GM12878 (cell line): Measurements from ENCODE around the gene CHMP1A. TPM values are rescaled to one million over a fixed set of nuclear protein-coding genes. Genes with fewer than 3 reads are reported as not detected.

Experiments used
- ATAC-seq: fragments of 200-7000 bp; cut with Tn5 transposase; 3 replicates; pipeline ENCODE4 v1.9.1; 2020; ENCODE audit warnings: mild to moderate bottlenecking, moderate library complexity
- BruUV-seq: library from RNA; stranded (reverse); fragments of 400-500 nt; replicated peaks from 2 replicates; lab custom pipeline; 2021; lab: Mats Ljungman, UMichigan
- CTCF ChIA-PET: fragments of 300-600 bp; sonication (Branson Sonifier 250); formaldehyde crosslinking; extraction: SDS; loops from one replicate; lab custom pipeline; 2021; ENCODE audit warnings: inconsistent platforms; lab: Yijun Ruan, JAX
- POLR2A ChIA-PET: fragments of 350-600 bp; formaldehyde crosslinking; extraction: SDS; loops from one replicate; lab custom pipeline; 2021; ENCODE audit warnings: inconsistent platforms; lab: Charles Lee
- RAD21 ChIA-PET: fragments of 300-600 bp; sonication (Branson Sonifier 250); formaldehyde crosslinking; loops from one replicate; lab custom pipeline; 2023; ENCODE audit warnings: antibody characterized with exemption; ENCODE audit not compliant: unreplicated experiment; lab: Charles Lee
- SMC1A ChIA-PET: fragments of 300-600 bp; sonication (Branson Sonifier 250); formaldehyde crosslinking; loops from one replicate; lab custom pipeline; 2023; ENCODE audit not compliant: unreplicated experiment, uncharacterized antibody; lab: Charles Lee
- DNase-seq: peaks from one replicate; pipeline ENCODE4 v3.0.0-alpha.2; 2011; ENCODE audit warnings: low read depth, low spot score
- FAIRE-seq: peaks from 3 replicates; lab custom pipeline; 2011; peaks lifted over from hg19 to GRCh38; lab: Jason Lieb, UNC
- H2AFZ ChIP-seq: 2 replicates; pipeline ENCODE4 v1.6.0; 2011; ENCODE audit warnings: low read depth, low read length, control low read depth; ENCODE audit not compliant: control insufficient read depth
- H3K27ac ChIP-seq: 2 replicates; pipeline ENCODE4 v1.5.1; 2011; ENCODE audit warnings: control low read depth; ENCODE audit not compliant: control insufficient read depth, insufficient read depth
- H3K27me3 ChIP-seq, 2 experiments: replicated peaks in 1 of 2; 2 replicates each; pipeline versions ENCODE4 v1.6.0 to v1.6.1; 2011; ENCODE audit warnings: low read length in 1 of 2; ENCODE audit not compliant: control insufficient read depth in 2 of 2, insufficient read depth in 2 of 2
- H3K36me3 ChIP-seq, 2 experiments: 2 replicates each; pipeline ENCODE4 v1.5.1; 2011; ENCODE audit warnings: low read length in 1 of 2; ENCODE audit not compliant: control insufficient read depth in 2 of 2, insufficient read depth in 2 of 2
- H3K4me1 ChIP-seq: 2 replicates; pipeline ENCODE4 v1.6.1; 2011; ENCODE audit warnings: mild to moderate bottlenecking, low read length, moderate library complexity, mixed read lengths; ENCODE audit not compliant: control insufficient read depth, insufficient read depth
- H3K4me2 ChIP-seq: 2 replicates; pipeline ENCODE4 v1.6.0; 2011; ENCODE audit warnings: control low read depth; ENCODE audit not compliant: control insufficient read depth, insufficient read depth
- H3K4me3 ChIP-seq: fragments of 200-600 bp; sonication (generic); 2 replicates; pipeline ENCODE4 v1.5.1; 2016
- H3K79me2 ChIP-seq: 2 replicates; pipeline ENCODE4 v1.6.0; 2011; ENCODE audit warnings: low read length; ENCODE audit not compliant: control insufficient read depth, insufficient read depth
- H3K9ac ChIP-seq: 2 replicates; pipeline ENCODE4 v1.8.0; 2011; ENCODE audit warnings: low read length, control low read depth, mixed read lengths; ENCODE audit not compliant: control insufficient read depth, insufficient read depth
- H3K9me3 ChIP-seq: replicated peaks from 3 replicates; pipeline ENCODE4 v1.5.1; 2011; ENCODE audit warnings: mild to moderate bottlenecking, low read length; ENCODE audit not compliant: control insufficient read depth, insufficient read depth
- H4K20me1 ChIP-seq: 2 replicates; pipeline ENCODE4 v1.6.0; 2011; ENCODE audit not compliant: control insufficient read depth, insufficient read depth
- KDM1A ChIP-seq: fragments of 200-600 bp; sonication (generic); IDR thresholded peaks from 2 replicates; pipeline ENCODE4 v1.6.1; 2016; ENCODE audit warnings: borderline replicate concordance
- KLF5 ChIP-seq: fragments of 450-650 bp; IDR thresholded peaks from 2 replicates; pipeline ENCODE4 v1.6.1; 2014; ENCODE audit warnings: mild to moderate bottlenecking; ENCODE audit not compliant: partially characterized antibody
- MTA3 ChIP-seq: IDR thresholded peaks from 2 replicates; pipeline ENCODE4 v1.6.1; 2012; ENCODE audit warnings: low read length, inconsistent platforms, borderline replicate concordance
- PAX8 ChIP-seq: fragments of 450-650 bp; IDR thresholded peaks from 2 replicates; pipeline ENCODE4 v1.6.1; 2017; ENCODE audit warnings: mild to moderate bottlenecking, moderate library complexity
- REST ChIP-seq: IDR thresholded peaks from 2 replicates; pipeline ENCODE4 v1.6.1; 2012; ENCODE audit warnings: mild to moderate bottlenecking, low read depth, low read length
- SMC3 ChIP-seq: IDR thresholded peaks from 2 replicates; pipeline ENCODE4 v1.6.1; 2011; ENCODE audit warnings: low read length, improper control_type of control experiment, borderline replicate concordance
- YBX1 ChIP-seq: fragments of 450-650 bp; IDR thresholded peaks from 2 replicates; pipeline ENCODE4 v1.6.1; 2016; ENCODE audit warnings: antibody characterized with exemption
- ZNF24 ChIP-seq: fragments of 450-650 bp; IDR thresholded peaks from 2 replicates; pipeline ENCODE4 v1.6.1; 2017; ENCODE audit warnings: antibody characterized with exemption, mild to moderate bottlenecking
- WGBS: methylation state at CpG from one replicate; pipeline ENCODE4 v1.1.6; 2016; ENCODE audit warnings: low lambda C conversion rate; ENCODE audit not compliant: insufficient replicate concordance, insufficient coverage; ENCODE audit errors: missing lambda C conversion rate; 5-methylcytosine and 5-hydroxymethylcytosine counted together
- in situ Hi-C: fragments of 300-500 bp; cut with MboI; formaldehyde crosslinking; loops from 9 replicates; pipeline ENCODE4 v1.14.3; 2018; ENCODE audit warnings: mixed read lengths
- intact Hi-C: fragments of 100-400 bp; cut with micrococcal nuclease; formaldehyde crosslinking; loops from one replicate; pipeline ENCODE4 v1.14.2; 2022; ENCODE audit not compliant: unreplicated experiment
- polyA plus RNA-seq, 11 experiments: library from polyadenylated mRNA; depleted of rRNA in 4 of 11; unstranded in 6 of 11; stranded (reverse) in 5 of 11; fragments of >200 nt; fragmentation: Nextera tagmentation in 4 of 11; fragmentation: Illumina TruSeq in 1 of 11; extraction: Ambion mirVana in 4 of 11; extraction: Trizol in 1 of 11; gene quantifications; 1 replicate in 1 of 11; 2 replicates in 10 of 11; pipeline versions ENCODE4 v1.2.1 to v1.2.3, GENCODE V29; 2011 to 2016; ENCODE audit warnings: inconsistent platforms in 2 of 11, missing spikeins in 2 of 11, low read depth in 1 of 11
- total RNA-seq, 4 experiments: library from RNA; depleted of rRNA in 3 of 4; stranded (reverse); fragments of >200 nt in 3 of 4; fragmentation: Illumina TruSeq in 1 of 4; extraction: Trizol in 1 of 4; gene quantifications; 2 replicates each; pipeline versions ENCODE4 v1.2.1 to v1.2.3, GENCODE V29; 2013 to 2021
- TF ChIP-seq, protein P1 (sequence below): fragments of 450-650 bp; IDR thresholded peaks from 2 replicates; pipeline ENCODE4 v1.6.1; 2017; ENCODE audit warnings: mild to moderate bottlenecking
- TF ChIP-seq, protein P2 (sequence below): fragments of 150-350 bp; IDR thresholded peaks from 2 replicates; pipeline ENCODE4 v1.6.1; 2016; ENCODE audit warnings: low read depth, low read length

Gene CHMP1A
- total and polyA plus RNA-seq, 10 of the 15 experiments (the other 5 are each of a cell fraction or from before 2014, with no cell fraction given), result 1.0 to 86.7 (median 54.7) TPM

DNA sequence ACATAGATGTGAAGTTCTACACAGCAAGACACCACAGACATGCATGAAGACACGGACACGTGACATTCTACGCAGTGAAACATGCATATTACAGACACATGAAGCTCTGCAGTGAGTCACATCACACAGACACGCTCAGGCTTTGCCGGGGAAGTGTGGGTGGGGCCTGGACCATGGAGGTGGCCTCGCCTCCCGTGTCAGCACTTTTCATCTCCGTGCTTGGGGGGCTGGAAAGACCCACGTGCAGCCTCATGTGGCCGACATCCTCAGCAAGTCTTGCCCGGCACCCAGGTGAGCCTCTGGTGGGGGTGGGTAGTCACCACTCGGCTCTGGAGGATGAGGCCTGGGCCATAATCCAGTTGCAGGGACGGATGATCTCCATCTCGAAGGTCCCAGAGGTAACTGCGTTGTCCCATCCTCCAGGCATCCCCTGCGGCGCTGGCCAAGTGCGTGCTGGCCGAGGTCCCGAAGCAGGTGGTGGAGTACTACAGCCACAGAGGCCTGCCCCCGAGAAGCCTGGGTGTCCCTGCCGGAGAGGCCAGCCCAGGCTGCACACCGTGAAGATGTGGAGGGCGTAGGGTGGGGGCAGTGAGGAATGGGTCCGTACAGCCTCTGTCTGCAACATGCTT, 61.3 kb downstream of the CHMP1A start:
- RAD21 ChIA-PET, result no interaction called here
- ATAC-seq (no peak), FAIRE-seq (no peak), DNase-seq (no peak)
- no peaks in the 10 kb centered on the region; a peak in 1 of 4 replicates for H3K36me3 ChIP-seq
- H2AFZ ChIP-seq, result no peak overlapping the region
- H3K27ac ChIP-seq, result no peak overlapping the region
- H3K27me3 ChIP-seq, result no peaks in the 10 kb centered on the region
- no peak overlapping the region for H3K9ac ChIP-seq
- in situ Hi-C loops (no loop called here), intact Hi-C loops (no loop called here)
- H3K4me1 ChIP-seq, result no peaks in the 10 kb centered on the region
- CTCF ChIA-PET, result interaction anchor here (0.6 kb wide), 1 partner anchor 15 kb away, joined by 3 read pairs; no protein-coding TSS in a partner anchor
- no peaks in the 10 kb centered on the region for H4K20me1 ChIP-seq
- SMC1A ChIA-PET, result no interaction called here
- H3K9me3 ChIP-seq, result no peaks in the 10 kb centered on the region
- no peak overlapping the region for H3K4me3 ChIP-seq
- POLR2A ChIA-PET, result no interaction called here
- TSS peak; percentile 55 for BruUV-seq
- no peaks in the 10 kb centered on the region for H3K79me2 ChIP-seq
- TF ChIP-seq KDM1A, result no peak
- no peak for TF ChIP-seq SMC3
- TF ChIP-seq, protein P1, sequence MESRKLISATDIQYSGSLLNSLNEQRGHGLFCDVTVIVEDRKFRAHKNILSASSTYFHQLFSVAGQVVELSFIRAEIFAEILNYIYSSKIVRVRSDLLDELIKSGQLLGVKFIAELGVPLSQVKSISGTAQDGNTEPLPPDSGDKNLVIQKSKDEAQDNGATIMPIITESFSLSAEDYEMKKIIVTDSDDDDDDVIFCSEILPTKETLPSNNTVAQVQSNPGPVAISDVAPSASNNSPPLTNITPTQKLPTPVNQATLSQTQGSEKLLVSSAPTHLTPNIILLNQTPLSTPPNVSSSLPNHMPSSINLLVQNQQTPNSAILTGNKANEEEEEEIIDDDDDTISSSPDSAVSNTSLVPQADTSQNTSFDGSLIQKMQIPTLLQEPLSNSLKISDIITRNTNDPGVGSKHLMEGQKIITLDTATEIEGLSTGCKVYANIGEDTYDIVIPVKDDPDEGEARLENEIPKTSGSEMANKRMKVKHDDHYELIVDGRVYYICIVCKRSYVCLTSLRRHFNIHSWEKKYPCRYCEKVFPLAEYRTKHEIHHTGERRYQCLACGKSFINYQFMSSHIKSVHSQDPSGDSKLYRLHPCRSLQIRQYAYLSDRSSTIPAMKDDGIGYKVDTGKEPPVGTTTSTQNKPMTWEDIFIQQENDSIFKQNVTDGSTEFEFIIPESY, result no peak
- TF ChIP-seq REST, result no peak
- no peak for TF ChIP-seq ZNF24
- TF ChIP-seq PAX8, result no peak
- no peak for TF ChIP-seq YBX1
- no peak for TF ChIP-seq KLF5
- TF ChIP-seq, protein P2, sequence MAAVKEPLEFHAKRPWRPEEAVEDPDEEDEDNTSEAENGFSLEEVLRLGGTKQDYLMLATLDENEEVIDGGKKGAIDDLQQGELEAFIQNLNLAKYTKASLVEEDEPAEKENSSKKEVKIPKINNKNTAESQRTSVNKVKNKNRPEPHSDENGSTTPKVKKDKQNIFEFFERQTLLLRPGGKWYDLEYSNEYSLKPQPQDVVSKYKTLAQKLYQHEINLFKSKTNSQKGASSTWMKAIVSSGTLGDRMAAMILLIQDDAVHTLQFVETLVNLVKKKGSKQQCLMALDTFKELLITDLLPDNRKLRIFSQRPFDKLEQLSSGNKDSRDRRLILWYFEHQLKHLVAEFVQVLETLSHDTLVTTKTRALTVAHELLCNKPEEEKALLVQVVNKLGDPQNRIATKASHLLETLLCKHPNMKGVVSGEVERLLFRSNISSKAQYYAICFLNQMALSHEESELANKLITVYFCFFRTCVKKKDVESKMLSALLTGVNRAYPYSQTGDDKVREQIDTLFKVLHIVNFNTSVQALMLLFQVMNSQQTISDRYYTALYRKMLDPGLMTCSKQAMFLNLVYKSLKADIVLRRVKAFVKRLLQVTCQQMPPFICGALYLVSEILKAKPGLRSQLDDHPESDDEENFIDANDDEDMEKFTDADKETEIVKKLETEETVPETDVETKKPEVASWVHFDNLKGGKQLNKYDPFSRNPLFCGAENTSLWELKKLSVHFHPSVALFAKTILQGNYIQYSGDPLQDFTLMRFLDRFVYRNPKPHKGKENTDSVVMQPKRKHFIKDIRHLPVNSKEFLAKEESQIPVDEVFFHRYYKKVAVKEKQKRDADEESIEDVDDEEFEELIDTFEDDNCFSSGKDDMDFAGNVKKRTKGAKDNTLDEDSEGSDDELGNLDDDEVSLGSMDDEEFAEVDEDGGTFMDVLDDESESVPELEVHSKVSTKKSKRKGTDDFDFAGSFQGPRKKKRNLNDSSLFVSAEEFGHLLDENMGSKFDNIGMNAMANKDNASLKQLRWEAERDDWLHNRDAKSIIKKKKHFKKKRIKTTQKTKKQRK, result no peak
- TF ChIP-seq MTA3, result no peak
- no peak overlapping the region for H3K4me2 ChIP-seq
- 61% methylated on average over 24 of the region's 25 CpGs for WGBS
